GM19395 (cell line): ENCODE measurements around the gene HCK.
"Not testable (repeated sequence)": the region's sequence is repeated elsewhere in the genome, so short reads cannot be mapped to it uniquely, and the experiment has no call there.

Source experiments
- ATAC-seq: cut with Tn5 transposase; IDR thresholded peaks from one replicate; pipeline ENCODE4 v1.9.1; 2021; ENCODE audit warnings: mild to moderate bottlenecking, moderate library complexity; ENCODE audit not compliant: unreplicated experiment

HCK gene

DNA sequence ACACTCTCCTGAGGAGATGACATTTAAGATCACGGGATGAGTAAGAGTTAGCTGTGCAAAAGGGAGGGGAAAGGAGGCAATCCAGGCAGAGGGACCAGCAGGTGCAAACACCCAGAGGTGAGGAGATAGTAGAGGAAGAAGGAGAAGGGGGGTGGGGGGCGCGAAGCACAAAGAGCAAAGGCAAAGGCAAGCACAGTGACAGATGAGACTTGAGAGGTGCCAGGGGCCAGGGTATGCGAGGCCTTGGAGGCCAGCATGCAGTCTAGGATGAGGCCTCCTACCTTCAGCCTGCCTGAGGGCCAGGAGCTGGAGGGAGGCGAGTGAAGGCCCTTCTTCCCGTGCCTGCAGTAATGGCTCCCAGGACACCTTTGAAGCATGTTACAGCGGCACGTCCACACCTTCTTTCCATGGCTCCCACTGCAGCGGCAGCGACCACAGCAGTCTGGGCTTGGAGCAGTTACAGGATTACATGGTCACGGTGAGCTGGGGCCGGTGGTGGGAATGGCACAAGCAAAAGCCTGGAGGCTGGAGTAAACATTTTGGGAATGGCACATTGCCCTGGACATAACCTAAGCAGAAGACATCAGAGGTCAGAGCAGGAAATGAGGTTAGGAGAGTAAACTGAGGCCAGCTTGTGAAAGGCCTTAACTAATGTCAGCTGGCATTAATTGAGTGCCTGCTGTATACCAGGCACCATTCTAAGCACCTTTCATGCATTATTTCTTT, 23.2 kb upstream of the HCK start:
- ATAC-seq: no peak

DNA sequence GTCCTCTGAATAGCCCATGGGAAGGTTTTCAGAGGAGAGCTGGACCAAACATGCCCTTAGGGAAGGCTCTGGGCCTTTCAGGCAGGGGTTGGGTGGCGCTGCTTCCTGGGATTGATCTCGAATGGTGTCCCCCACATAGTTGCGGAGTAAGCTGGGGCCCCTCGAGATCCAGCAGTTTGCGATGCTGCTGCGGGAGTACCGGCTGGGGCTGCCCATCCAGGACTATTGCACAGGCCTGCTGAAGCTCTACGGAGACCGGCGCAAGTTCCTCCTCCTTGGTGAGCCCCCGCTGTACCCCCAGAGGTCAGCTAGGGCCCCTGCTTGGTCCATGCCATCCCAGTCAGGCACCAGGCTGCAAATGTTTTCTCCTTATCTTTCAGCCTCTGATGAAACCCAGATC, 22.5 kb upstream of the HCK start:
- ATAC-seq: no peak

DNA sequence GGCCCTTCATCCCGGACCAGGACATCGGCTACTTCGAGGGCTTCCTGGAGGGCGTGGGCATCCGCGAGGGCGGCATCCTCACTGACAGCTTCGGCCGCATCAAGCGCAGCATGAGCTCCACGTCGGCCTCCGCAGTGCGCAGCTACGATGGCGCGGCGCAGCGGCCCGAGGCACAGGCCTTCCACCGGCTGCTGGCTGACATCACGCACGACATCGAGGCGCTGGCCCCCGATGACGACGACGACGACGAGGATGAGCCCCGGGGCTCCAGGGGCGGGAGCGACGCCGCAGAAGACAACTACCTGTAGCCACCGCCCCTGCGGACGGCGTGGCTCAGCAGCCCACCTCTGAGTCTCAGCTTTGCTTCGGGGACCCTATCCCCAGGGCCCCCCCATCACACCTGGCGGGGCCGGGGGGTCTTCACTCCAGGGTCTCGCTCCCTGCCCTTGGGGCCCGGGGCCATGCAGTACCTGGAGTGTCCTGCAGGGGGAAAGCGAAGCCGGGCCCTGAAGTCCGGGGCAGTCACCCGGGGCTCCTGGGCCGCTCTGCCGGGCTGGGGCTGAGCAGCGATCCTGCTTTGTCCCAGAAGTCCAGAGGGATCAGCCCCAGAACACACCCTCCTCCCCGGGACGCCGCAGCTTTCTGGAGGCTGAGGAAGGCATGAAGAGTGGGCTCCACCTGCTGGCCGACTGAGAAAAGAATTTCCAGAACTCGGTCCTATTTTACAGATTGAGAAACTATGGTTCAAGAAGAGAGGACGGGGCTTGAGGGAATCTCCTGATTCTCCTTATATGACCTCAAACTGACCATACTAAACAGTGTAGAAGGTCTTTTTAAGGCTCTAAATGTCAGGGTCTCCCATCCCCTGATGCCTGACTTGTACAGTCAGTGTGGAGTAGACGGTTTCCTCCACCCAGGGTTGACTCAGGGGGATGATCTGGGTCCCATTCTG, 20.8 kb upstream of the HCK start:
- no peak for ATAC-seq

DNA sequence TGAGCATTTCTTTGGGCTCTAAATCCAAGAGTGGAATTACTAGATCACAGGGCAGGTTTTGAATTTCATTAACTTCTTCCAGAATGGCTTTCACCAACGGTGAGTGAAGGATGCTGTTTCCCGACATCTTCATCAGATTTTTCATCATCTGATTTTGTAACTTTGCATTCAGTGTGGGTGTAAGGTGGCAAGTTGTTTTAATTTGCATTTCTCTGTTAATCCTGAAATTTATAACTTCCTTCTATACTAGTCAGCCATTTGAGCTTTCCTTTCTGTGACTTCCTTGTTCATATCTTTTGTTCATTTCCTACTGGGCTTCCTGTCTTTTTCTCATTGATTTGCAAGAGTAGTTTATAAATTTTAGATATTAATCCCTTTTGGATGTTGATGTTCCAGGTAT, 18.7 kb upstream of the HCK start:
- no peak for ATAC-seq

DNA sequence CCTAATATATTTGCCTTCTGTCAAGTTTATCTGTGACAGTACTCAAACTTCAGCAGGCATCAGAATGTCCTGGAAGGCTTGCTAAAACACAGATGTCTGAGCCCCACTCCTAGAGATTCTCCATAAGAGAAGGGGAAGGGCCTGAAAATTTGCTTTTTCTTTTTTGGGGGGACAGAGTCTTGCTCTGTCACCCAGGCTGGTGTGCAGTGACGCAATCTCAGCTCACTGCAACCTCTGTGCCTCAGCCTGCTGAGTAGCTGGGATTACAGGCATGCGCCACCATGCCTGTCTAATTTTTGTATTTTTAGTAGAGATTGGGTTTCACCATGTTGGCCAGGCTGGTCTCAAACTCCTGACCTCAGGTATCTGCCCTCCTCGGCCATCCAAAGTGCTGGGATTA, 18.3 kb upstream of the HCK start:
- ATAC-seq: not testable (repeated sequence)

DNA sequence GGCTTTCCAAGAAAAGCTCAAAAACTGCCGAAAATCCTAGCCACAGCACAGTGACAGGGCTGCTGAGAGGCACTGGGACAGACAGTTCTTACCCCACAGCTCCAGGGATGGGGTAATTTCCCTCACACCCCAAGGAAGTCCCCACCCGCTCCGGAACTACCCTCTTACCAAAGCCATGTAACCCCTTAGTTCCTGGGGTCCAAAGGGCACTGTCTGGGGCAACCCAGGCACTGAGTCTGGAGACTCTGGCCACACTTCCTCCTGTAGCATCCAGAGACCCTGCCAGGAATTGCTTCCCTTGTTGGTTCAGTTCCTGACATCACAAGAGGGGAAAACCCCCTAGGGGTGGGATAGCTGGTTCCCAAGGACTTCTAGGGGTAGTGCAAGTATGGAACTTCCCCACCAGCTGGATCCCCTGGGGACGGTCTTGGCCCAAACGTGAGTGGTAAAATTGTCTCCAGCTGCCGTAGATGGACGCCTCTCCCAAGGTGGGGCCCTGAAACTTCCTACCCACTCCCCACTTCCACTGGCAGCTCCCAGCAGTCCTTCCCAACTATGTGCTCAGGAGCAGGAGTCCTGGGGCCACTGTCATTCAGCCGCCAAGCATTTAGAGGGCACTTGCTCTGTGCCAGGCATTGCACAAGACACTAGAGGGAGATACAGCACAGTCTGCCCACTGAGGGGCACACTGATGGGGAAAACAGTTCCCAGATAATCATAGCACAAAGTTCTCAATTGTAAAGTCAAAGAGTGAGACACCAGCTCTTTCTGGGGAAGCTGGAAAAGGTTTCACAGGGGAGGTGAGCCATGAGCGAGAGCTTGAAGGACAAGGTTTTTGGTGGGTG, 17.2 kb upstream of the HCK start:
- no peak for ATAC-seq

DNA sequence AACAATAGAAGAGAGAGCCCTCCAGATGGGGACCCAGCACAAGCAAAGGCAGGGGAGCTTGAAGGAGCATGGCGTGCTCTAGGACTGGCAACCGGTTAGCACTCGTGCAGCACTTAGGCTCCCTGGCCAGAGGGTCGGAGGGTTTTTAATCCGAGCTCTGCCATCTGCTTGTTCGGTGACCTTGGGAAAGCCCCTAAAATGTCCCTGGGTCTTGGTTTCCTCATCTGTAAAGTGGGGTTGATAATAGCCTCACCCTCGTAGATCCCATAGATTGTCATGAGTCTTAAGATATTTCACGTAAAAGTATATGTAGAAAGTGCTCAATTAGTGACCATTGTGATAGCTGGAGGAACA, 16.6 kb upstream of the HCK start:
- no peak for ATAC-seq

DNA sequence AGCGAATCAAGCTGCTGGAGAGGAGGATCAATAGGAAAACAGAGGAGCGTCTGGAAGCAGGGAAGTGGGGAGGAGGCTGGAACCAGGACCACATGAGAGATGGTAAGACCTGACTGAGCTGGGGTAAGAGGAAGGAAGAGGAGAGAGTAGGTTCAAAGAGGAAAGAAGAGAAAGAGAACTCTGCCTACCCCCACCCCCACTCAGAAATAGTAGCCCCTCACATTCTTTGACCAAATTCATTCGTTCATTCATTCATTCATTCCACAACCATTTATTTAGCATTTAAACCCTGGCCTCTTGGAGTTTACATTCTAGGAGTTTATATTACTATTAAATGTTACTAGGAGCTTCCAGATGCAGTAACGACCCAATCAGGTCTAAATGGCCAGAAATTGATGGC, 15.8 kb upstream of the HCK start:
- ATAC-seq: no peak

DNA sequence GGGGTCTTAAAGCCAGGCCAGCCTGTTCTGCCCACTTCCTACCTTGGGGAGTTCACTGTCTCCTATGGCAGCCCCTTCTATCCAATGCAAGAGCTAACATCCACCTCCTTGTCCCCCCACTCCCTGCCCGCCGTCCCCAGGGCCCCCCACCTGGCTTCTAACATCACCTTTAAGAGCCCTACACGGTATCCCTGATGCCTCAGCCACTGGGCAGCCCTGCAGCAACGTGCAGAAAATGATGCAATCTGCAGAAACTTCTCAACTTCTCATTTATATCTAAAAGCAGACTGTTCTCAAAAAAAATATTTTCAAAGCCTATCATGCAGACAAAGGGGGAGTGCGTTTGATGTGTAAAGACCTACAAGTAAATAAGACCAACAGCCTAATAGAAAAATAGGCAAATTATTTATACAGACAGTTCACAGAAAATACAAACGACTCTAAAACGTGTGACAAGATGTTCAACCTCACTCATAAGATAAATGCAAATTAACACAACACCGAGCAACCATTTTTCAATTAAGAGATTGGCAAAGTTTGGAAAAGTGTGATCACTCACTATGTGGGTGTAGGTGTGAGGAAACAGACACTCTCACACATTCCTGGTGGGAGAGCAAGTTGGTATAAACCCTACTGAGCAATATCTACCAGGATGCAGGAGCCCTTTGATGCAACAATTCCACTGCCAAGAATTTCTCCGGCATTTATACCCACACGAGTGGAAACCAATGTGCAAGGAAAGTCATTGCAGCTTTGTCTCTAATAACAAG, 15.1 kb upstream of the HCK start:
- ATAC-seq: no peak

DNA sequence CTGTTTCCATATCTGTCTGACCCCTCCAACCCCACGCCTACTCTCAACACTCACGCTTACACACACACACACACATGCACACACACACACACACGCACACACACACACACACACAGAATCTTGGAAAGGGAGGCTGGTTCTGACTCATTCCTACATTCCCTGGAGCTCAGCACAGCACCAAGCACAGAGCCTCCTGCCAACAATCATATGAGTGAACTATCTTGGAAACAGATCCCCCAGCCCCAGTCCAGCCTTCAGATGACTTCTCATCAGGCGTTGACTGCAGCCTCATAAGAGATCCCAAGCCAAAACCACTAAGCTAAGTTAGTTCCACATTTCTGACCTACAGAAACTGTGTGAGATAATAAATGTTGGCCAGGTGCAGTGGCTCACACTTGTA, 14.1 kb upstream of the HCK start:
- no peak for ATAC-seq

DNA sequence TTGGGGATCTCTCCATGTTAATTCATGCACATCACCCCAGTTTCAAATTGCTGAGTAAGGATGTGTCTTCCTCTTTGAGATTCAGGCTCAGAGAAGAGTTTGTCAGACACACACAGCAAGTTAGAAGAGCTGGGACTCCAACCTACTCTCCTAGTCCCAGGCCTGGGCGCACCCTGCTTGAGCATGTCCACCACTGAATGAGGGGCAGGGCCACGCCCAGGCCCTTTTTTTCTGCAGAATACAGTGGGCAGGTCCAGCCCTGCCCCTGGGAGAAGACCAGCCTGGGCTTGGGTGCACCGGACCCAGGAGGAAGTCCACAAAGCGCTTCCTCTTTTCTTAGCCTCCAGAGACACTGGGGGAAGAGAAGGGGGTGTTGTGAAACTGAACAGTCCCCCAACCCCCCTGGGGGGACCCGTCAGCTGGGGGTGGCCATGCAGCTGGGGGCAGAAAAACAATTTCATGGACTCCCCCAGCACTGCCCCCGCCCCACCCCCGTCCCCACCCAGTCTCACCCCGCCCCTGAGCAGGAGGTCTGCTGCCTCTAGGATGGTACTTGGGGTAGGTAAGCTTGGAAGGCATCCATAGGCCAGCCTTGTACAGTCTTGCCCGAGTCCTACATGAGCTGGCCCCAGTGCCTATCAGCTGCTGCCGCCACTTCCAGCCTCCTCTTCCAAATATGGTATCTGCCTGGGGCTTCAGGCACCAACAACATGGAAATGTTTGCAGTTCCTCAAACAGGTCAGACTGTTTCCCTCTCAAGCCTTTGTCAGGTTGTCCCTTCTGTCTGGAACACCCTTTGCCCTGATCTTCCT, 11.7 kb upstream of the HCK start:
- ATAC-seq: peak; percentile 52

DNA sequence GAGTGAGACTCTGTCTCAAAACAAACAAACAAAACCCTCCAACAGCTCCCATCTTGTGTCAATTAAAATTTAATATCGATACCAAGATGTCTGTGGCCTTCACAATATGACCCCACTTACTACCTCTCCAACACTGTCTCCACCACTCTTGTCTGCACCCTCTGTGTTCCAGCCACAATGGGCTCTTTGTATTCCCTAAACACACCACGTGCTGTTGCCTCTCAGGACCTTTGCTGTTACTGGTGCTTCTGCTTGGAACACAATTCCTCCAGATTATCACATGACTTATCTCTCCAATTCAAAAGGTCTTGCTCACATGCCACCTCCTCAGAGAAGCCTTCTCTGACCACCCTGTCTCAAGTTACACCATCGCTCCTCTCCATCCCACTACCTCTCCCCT, 6.0 kb upstream of the HCK start:
- no peak for ATAC-seq

DNA sequence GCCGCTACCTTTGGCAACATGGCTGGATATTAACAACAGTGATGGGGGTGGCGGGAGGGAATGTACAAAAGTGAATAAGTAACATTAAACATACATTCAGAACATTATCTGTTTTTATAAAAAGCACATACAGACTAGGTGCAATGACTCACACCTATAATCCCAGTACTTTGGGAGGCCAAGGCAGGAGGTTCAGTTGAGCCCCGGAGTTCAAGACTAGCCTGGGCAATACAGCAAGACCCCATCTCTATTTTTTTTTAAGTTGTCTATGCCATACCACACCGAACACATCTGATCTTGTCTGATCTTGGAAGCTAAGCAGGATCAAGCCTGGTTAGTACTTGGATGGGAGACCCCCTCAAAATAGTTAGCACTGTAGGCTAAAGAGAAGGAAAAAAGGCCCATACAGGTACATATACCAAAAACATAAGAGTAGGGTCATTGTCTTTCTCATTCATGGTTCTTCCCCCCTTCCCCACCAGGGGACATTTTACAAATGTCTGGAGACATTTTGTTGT, 1.7 kb upstream of the HCK start:
- ATAC-seq: no peak

DNA sequence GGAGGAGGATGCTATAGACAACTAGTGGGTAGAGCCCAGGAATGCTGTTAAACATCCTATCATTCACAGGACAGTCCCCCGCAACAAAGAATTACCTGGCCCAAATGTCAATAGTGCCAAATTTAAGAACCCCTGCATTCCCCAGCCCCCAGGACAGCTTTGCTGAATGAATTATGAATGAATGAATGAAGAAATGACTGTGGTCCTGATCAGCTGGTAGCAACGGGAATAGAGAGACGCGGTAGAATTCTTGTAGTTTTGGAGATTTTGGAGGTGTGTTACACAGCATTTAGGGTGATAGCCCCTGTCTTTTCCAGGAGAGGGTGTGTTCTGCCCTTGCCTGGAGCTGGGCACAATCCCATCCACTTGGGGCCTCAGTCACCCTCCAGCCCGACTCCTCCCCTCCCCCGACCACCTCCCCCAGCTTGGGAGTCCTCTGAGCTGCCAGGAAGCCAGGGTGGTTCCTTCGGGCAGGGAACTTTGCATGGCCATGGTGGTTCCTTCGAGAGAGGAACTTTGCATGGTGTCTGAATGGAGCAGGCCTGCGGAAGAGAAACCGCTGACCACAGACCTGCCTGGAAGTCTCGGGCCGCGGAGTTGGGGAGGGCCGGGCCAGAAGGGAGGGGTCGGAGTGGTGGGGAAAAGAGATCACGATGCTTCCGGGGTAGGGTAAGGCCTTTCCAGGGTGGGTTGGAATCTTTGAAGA, 1.0 kb upstream of the HCK start:
- ATAC-seq: no peak

DNA sequence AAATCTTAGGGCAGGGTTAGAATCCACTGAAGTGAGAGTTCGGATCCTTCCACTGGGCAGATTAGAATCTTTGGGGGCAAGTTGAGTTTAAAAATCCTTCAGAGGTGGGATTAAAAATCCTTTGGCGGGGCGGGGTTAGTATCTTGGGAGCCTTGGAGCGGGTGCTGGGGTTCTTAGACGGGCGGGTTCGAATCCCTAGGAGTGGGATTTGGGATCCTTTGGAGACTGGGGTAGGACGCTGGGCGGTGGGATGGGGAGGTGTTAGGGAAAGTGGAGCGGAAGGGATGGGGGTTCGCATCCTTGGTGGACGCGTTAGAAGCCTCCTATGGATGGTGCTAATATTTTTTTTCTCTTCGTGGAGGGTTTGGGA, 337 bp upstream of the HCK start:
- no peak for ATAC-seq

DNA sequence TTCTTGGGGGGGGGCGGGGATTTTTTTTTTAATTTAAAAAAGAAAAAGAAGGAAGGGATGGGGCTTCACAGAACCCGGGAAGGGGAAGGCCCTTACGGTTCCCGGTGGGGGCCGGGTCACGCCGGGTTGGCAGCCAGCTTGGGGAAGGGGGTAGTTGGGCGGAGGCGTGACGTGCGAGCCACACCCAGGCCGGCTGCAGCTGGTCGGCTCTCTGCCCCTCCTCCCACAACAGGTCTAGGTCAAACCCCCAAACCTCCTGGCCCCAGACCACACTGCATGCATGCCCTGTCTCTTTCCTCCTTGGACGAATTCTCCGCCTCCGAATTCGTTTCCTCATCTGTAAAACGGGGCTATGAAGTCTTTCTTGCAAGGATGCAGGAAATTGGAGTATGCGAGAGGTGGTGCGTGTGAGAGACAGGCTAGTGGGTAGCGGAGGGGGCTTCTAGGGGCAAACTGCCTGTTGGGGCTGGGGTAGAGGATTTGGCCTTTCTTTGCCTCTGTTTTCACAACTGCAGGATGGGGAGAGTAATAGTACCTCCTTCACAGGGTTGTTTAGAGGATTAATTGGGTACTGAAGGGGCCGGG, 828 bp downstream of the HCK start:
- no peak for ATAC-seq

DNA sequence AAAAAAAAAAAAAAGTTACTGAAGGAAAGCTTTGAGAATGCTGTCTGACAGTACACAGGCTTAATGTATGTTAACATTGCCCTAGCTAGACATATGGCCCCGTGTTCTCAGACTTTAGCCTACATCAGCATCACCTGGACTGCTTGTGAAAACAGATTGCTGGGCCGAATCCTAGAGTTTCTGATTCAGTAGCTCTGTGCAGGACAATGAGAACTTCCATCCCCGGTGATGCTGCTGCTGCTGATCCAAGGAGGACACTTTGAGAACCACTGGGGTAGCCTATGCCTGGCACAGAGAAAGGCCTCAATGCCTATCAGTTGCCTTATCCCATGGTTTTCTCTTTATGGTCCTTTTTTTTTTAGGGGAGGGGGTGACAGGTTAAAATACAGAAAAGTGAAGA, 1.6 kb downstream of the HCK start:
- no peak for ATAC-seq

DNA sequence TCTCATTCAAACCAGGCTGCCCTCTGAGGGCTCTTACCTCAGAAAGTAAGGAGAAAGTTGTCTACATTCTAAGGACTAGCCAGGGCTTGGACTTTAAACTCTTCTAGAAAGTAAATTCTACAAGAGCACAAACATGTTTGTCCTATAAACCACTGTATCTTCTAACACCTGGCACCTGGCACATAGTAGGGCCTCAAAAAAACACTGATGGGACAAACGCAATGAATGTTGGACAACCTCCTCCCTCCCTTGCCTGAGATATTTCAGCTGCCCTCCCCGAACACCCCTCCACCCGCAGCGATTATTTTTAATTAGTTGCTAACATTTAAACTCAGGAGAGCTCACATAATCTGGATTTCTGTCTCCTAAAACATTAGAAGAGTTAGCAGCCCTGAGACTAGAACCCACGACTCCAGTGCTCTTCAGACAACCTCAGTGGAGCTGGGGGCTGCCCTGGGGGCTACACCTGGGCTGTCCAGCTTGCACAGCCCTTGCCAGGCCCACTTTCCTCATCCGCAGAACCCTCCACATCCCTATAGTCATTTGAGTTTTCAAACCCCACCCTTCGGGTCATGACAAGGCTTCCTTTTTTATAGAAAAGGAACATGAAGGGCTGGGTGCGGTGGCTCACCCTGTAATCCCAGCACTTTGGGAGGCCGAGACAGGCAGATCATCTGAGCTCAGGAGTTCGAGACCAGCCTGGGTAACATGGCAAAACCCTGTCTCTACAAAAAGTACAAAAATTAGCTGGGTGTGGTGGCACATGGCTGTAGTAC, 4.9 kb downstream of the HCK start:
- no peak for ATAC-seq
